Ovary (tissue), 3 donors: ENCODE results near the gene PMP22.

Experiments used
- CTCF ChIP-seq, 3 donors: fragments of 450-650 bp in 2 of 3; fragments of 200-600 bp in 1 of 3; IDR thresholded peaks; one replicate each; pipeline versions ENCODE4 v1.5.1 to v1.8.0; 2016 to 2022; ENCODE audit warnings: antibody characterized with exemption in 3 of 3, mild to moderate bottlenecking in 1 of 3
- POLR2A ChIP-seq: fragments of 450-650 bp; IDR thresholded peaks from one replicate; pipeline ENCODE4 v1.6.1; 2017; ENCODE audit warnings: antibody characterized with exemption, mild to moderate bottlenecking, moderate library complexity
- donor health status: DM: no; HTN: no; CAD: no.

- TF ChIP-seq CTCF (IDR thresholded peaks at IDR 0.05) = no peak
- TF ChIP-seq POLR2A = no peak
These were observed 8.1 kb upstream of the PMP22 start for GRCh38 chr17:15273141-15273793.
